OCI-LY3 (cell line): ENCODE data around the gene TMEM50A.
"Not testable (repeated sequence)": the region's sequence is repeated elsewhere in the genome, so short reads cannot be mapped to it uniquely, and the experiment has no call there.

ENCODE experiments used
- CTCF ChIP-seq: fragments of 200-600, 300-600 bp; sonication (generic); IDR thresholded peaks from 2 replicates; pipeline ENCODE4 v1.5.1; 2014; ENCODE audit warnings: antibody characterized with exemption, low read length, low read depth
- EZH2phosphoT487 ChIP-seq: fragments of 200-600 bp; shearing (Covaris generic); IDR thresholded peaks from 2 replicates; pipeline ENCODE4 v1.6.1; 2018; ENCODE audit warnings: antibody characterized with exemption, mixed run types, low read depth

DNA sequence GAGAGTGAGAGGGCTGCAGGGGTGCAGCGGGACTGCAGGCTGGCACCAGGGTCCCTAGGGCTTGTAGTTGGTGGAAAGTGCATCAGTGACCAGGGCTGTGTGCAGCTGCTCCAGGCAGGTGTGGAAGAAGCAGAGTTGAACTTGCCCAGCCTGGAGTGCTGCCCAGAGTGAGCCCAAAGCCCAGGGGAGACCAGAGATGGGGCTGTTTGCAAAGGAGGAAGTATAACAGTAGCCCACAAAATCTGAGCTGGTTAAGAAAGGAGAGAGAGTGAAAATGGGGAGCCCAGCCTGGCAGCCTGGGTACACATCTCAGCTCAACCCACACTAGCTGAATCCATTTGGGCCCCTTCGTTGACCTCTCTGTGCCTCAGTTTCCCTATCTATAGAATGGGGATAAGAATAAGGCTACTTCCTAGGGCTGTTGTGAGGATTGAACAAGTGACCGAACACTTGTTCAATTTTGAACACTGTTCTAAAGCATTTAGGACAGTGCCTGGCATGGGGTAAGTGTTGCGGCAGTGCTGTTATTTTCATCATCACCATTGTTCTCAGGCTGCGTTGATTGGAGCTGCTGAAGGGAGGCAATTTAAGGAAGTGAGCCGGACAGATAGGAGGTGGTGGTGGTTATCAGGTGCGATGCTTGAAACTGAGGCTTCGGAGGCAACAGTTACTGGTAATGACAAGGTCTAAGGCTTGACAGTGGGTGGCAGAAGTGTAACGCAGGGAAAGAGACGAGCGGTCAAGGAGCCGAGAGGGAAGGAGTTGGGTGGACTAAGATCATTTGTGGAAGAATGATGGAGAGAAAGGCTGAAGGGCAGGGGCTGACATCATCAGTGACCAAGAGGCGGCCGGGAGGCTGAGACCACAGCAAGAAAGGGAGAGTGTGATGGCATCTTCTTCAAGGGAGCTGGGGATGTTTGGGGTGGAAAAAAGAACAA lies 43.0 kb upstream of the TMEM50A start:
- TF ChIP-seq CTCF, EZH2phosphoT487: not testable (repeated sequence)
